PC-3 (cell line): Measurements from ENCODE around the gene GAD2. TPM values are rescaled to one million over a fixed set of nuclear protein-coding genes. Genes with fewer than 3 reads are reported as not detected.

Experiments used
- ATAC-seq: fragments of 200-7000 bp; cut with Tn5 transposase; 2 replicates; pipeline ENCODE4 v1.9.1; 2020; ENCODE audit warnings: mild to moderate bottlenecking, moderate library complexity
- BruUV-seq: library from RNA; stranded (reverse); fragments of 400-500 nt; replicated peaks from 2 replicates; lab custom pipeline; 2021; lab: Mats Ljungman, UMichigan
- CTCF ChIA-PET: fragments of 300-600 bp; sonication (Branson Sonifier 250); formaldehyde crosslinking; loops from one replicate; lab custom pipeline; 2022; ENCODE audit warnings: antibody characterized with exemption; lab: Charles Lee
- POLR2A ChIA-PET: fragments of 300-600 bp; sonication (Branson Sonifier 250); formaldehyde crosslinking; loops from one replicate; lab custom pipeline; 2022; ENCODE audit warnings: antibody characterized with exemption; ENCODE audit not compliant: unreplicated experiment; lab: Charles Lee
- DNase-seq: peaks from one replicate; pipeline ENCODE4 v3.0.0-alpha.2; 2015
- H2AFZ ChIP-seq: fragments of 300-600 bp; sonication (generic); 2 replicates; pipeline ENCODE4 v1.6.0; 2016; ENCODE audit warnings: antibody characterized with exemption, low read length
- H3F3A ChIP-seq: fragments of 300-600 bp; sonication (generic); one replicate; pipeline ENCODE4 v1.6.0; 2017; ENCODE audit warnings: antibody characterized with exemption, low read length, control low read depth, mild to moderate bottlenecking; ENCODE audit not compliant: unreplicated experiment
- H3K27ac ChIP-seq: fragments of 300-600 bp; sonication (generic); 2 replicates; pipeline ENCODE4 v1.5.1; 2016; ENCODE audit warnings: mild to moderate bottlenecking, low read length
- H3K27me3 ChIP-seq: fragments of 300-600 bp; sonication (generic); 2 replicates; pipeline ENCODE4 v1.6.1; 2016; ENCODE audit warnings: low read length, mixed read lengths
- H3K36me3 ChIP-seq: fragments of 300-600 bp; sonication (generic); 2 replicates; pipeline ENCODE4 v1.6.1; 2016; ENCODE audit warnings: low read depth, mixed run types, low read length, mixed read lengths
- H3K4me1 ChIP-seq: fragments of 300-600 bp; sonication (generic); 2 replicates; pipeline ENCODE4 v1.5.1; 2016; ENCODE audit warnings: low read length; ENCODE audit not compliant: insufficient read depth
- H3K4me2 ChIP-seq: fragments of 300-600 bp; sonication (generic); 2 replicates; pipeline ENCODE4 v1.6.0; 2016; ENCODE audit warnings: low read length
- H3K4me3 ChIP-seq: fragments of 300-600 bp; sonication (generic); 2 replicates; pipeline ENCODE4 v1.5.1; 2016; ENCODE audit warnings: mild to moderate bottlenecking, low read length, mixed read lengths
- H3K79me2 ChIP-seq: fragments of 300-600 bp; sonication (generic); 2 replicates; pipeline ENCODE4 v1.6.1; 2017; ENCODE audit warnings: low read length, mixed read lengths
- H3K9ac ChIP-seq: fragments of 300-600 bp; sonication (generic); 2 replicates; pipeline ENCODE4 v1.6.0; 2016; ENCODE audit warnings: mild to moderate bottlenecking, low read length
- H3K9me2 ChIP-seq: fragments of 300-600 bp; sonication (generic); replicated peaks from 2 replicates; pipeline ENCODE4 v1.6.1; 2016; ENCODE audit warnings: mixed run types, low read length, mixed read lengths
- H3K9me3 ChIP-seq: fragments of 300-600 bp; sonication (generic); 2 replicates; pipeline ENCODE4 v1.6.1; 2016; ENCODE audit warnings: low read length, mixed read lengths
- H4K20me1 ChIP-seq: fragments of 300-600 bp; sonication (generic); 2 replicates; pipeline ENCODE4 v1.6.1; 2016; ENCODE audit warnings: low read length, mixed read lengths
- CTCF ChIP-seq: fragments of 300-600 bp; sonication (generic); conservative IDR thresholded peaks from 2 replicates; pipeline ENCODE4 v1.5.1; 2017; ENCODE audit warnings: antibody characterized with exemption, low read depth, mild to moderate bottlenecking, low read length
- EZH2 ChIP-seq: fragments of 300-600 bp; sonication (generic); IDR thresholded peaks from one replicate; pipeline ENCODE4 v1.6.1; 2017; ENCODE audit warnings: antibody characterized with exemption, mild to moderate bottlenecking, low read length; ENCODE audit not compliant: unreplicated experiment
- EZH2phosphoT487 ChIP-seq: fragments of 300-600 bp; sonication (generic); IDR thresholded peaks from 2 replicates; pipeline ENCODE4 v1.6.1; 2018; ENCODE audit warnings: mild to moderate bottlenecking, antibody characterized with exemption, low read length, borderline replicate concordance
- intact Hi-C: fragments of 100-400 bp; cut with micrococcal nuclease; formaldehyde crosslinking; loops from 2 replicates; pipeline ENCODE4 v1.9.0; 2023
- total RNA-seq: library from RNA; depleted of rRNA; stranded (reverse); fragments of >200 nt; gene quantifications from 2 replicates; pipeline ENCODE4 v1.2.3, GENCODE V29; 2014

Gene GAD2
- total RNA-seq, 1 experiment from 2014 or later, result not detected

GRCh38 chr10:26213157-26213800, 3.3 kb upstream of the GAD2 start:
- H3K27me3 ChIP-seq, result peaks cover 13% of the 10 kb centered on the region
- ATAC-seq, result no peak
- intact Hi-C loops, result no loop called here

DNA sequence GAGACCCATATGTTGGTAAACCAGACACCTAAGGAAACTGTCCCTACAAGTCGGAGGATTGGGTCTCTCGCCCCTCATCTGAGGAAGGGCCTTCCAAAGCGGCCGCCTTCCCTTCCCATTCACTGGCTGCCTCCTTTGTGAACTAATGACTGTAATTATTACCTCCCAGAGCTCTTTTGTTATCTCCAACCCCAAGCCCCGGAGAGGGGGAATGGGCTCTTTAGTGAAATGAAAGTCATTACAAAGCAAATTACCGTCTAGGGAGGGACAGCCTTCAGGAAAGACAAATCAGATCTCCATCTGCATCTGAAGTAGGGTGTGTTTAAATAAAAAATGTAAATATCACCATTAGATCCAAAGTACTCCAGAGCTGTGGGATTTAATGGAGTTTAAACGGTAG, 2.6 kb upstream of the GAD2 start:
- ATAC-seq (no peak), DNase-seq (no peak)
- Histone ChIP-seq H3K9me3 (no peaks in the 10 kb centered on the region), H3K9ac (no peak overlapping the region), H2AFZ (no peak overlapping the region), H3K9me2 (no peaks in the 10 kb centered on the region), H3K4me3 (no peak overlapping the region), H3K79me2 (no peaks in the 10 kb centered on the region), H3K4me1 (no peaks in the 10 kb centered on the region), H3F3A (no peaks in the 10 kb centered on the region), H3K27ac (no peak overlapping the region), H4K20me1 (no peaks in the 10 kb centered on the region), H3K36me3 (no peaks in the 10 kb centered on the region), H3K4me2 (no peak overlapping the region), H3K27me3 (peaks cover 18% of the 10 kb centered on the region)
- intact Hi-C loops, result no loop called here
- ChIA-PET POLR2A (no interaction called here), CTCF (no interaction called here)
- no TSS peak for BruUV-seq
- TF ChIP-seq EZH2phosphoT487 (no peak), CTCF (no peak), EZH2 (no peak)

More at GRCh38 chr10:26213157-26213800, 3.3 kb upstream of the GAD2 start:
- Histone ChIP-seq H3K9me2 (no peaks in the 10 kb centered on the region), H2AFZ (no peak overlapping the region), H3K9ac (no peak overlapping the region), H3K79me2 (no peaks in the 10 kb centered on the region), H4K20me1 (no peaks in the 10 kb centered on the region), H3K4me2 (no peak overlapping the region), H3K4me3 (no peak overlapping the region), H3F3A (no peaks in the 10 kb centered on the region), H3K36me3 (no peaks in the 10 kb centered on the region), H3K9me3 (no peaks in the 10 kb centered on the region), H3K27ac (no peak overlapping the region), H3K4me1 (no peaks in the 10 kb centered on the region)
- BruUV-seq, result no TSS peak
- CTCF ChIA-PET, result no interaction called here
- DNase-seq, result no peak
- no peak for TF ChIP-seq CTCF
- TF ChIP-seq EZH2, result no peak
- no peak for TF ChIP-seq EZH2phosphoT487
- POLR2A ChIA-PET, result no interaction called here
